ENCODE data around the gene RARRES2.
"Not testable (repeated sequence)": the region's sequence is repeated elsewhere in the genome, so short reads cannot be mapped to it uniquely, and the experiment has no call there.

The RARRES2 gene

DNA sequence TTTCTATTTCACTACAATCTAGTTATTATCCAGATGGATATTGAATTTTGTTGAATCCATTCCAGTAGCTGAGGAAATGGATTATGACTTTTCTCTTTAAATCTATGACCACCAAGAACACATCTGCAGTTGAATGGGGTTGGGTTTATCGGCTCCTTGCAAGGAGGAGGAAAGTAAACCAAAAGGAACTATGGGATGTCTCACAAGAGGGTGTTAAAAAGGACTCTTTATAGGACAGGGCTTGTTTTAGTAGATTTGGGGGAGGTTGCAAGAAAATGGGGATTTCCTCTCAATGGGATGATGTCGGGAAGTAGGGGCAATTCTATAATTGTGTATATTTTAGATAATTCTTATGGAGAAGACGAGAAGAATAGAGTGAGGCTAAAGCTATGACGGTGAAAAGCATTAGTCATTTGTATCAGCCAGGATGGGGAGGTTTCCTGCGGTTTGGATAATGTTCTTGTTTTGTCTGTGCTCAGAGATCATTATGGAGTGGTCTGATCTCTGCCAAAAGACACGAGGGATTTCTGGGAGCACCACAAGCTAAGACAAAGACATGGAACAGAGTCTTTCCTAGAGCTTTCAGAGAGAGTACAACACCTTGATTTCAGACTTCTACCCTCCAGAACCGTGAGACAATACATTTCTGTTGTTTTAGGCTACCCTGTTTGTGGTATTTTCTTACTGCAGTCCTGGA, 23.5 kb downstream of the RARRES2 start:
- Histone ChIP-seq H3K4me1 (ENCODE audit: control insufficient read depth, low read length) (peaks cover 13% of the 10 kb centered on the region), H3K27ac (ENCODE audit: low read depth, low read length) (no peak overlapping the region), H3K9me2 (replicated peaks; ENCODE audit: control insufficient read depth, low read length) (no peaks in the 10 kb centered on the region), H4K20me1 (ENCODE audit: control insufficient read depth, insufficient read depth, low read depth, low read length) (no peaks in the 10 kb centered on the region), H3K9me3 (ENCODE audit: control insufficient read depth, insufficient read depth, low read length) (no peaks in the 10 kb centered on the region), H3K4me2 (ENCODE audit: low read length) (no peak overlapping the region), H3F3A (ENCODE audit: control insufficient read depth, insufficient read depth) (no peaks in the 10 kb centered on the region), H3K4me3 (ENCODE audit: low read length) (no peak overlapping the region), H3K36me3 (ENCODE audit: control insufficient read depth, low read length) (peaks cover 9% of the 10 kb centered on the region), H3K79me2 (ENCODE audit: control insufficient read depth, low read length) (peaks cover 13% of the 10 kb centered on the region), H3K27me3 (ENCODE audit: control insufficient read depth, low read length) (no peaks in the 10 kb centered on the region)
- TF ChIP-seq, protein P1, sequence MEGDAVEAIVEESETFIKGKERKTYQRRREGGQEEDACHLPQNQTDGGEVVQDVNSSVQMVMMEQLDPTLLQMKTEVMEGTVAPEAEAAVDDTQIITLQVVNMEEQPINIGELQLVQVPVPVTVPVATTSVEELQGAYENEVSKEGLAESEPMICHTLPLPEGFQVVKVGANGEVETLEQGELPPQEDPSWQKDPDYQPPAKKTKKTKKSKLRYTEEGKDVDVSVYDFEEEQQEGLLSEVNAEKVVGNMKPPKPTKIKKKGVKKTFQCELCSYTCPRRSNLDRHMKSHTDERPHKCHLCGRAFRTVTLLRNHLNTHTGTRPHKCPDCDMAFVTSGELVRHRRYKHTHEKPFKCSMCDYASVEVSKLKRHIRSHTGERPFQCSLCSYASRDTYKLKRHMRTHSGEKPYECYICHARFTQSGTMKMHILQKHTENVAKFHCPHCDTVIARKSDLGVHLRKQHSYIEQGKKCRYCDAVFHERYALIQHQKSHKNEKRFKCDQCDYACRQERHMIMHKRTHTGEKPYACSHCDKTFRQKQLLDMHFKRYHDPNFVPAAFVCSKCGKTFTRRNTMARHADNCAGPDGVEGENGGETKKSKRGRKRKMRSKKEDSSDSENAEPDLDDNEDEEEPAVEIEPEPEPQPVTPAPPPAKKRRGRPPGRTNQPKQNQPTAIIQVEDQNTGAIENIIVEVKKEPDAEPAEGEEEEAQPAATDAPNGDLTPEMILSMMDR (IDR thresholded peaks at IDR 0.05; ENCODE audit: low read depth, low read length, poor library complexity, severe bottlenecking): no peak
- TF ChIP-seq EZH2phosphoT487 (IDR thresholded peaks at IDR 0.05; ENCODE audit: borderline replicate concordance, low read length): no peak

DNA sequence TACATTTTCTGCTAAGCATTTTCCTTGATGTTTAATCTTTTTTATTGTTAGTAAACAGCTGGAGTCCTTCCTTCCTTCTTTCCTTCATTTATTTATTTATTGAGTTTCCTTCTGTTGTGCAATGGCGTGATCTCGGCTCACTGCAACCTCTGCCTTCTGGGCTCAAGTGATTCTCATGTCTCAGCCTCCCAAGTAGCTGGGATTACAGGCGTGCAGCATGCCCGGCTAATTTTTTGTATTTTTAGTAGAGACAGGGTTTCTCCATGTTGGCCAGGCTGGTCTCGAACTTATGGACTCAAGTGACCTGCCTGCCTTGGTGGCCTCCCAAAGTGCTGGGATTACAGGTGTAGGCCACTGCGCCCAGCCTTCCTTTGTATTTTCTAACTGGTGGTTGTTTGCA, 24.4 kb downstream of the RARRES2 start:
- H3K79me2 ChIP-seq (ENCODE audit: control insufficient read depth, low read length); H3K36me3 ChIP-seq (ENCODE audit: control insufficient read depth, low read length); H4K20me1 ChIP-seq (ENCODE audit: control insufficient read depth, insufficient read depth, low read depth, low read length); H3K4me3 ChIP-seq (ENCODE audit: low read length); H3K4me1 ChIP-seq (ENCODE audit: control insufficient read depth, low read length); H3F3A ChIP-seq (ENCODE audit: control insufficient read depth, insufficient read depth); H3K9me2 ChIP-seq (replicated peaks; ENCODE audit: control insufficient read depth, low read length); H3K27ac ChIP-seq (ENCODE audit: low read depth, low read length); H3K27me3 ChIP-seq (ENCODE audit: control insufficient read depth, low read length); H3K9me3 ChIP-seq (ENCODE audit: control insufficient read depth, insufficient read depth, low read length); H3K4me2 ChIP-seq (ENCODE audit: low read length): not testable (repeated sequence)

DNA sequence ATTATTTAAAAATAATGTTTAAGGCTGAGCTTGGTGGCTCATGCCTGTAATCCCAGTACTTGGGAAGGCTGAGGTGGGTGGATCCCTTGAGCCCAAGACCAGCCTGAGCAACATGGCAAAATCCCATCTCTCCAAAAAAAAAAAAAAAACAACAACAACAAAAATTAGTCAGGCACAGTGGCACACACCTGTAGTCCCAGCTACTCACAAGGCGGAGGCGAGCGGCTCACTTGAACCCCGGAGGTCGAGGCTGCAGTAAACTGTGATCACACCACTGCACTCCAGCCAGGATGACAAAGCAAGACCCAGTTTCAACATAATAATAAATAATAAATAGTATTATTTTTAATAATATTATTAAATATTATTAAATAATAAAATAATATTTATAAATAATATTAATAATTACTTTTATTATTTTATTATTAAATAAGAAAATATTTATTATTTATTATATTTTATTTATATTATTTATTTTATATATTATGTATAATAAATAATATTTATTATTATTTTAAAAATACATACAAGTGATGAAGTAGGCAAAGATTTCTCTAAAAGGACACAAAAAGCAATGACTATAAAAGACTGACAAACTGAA, 26.7 kb downstream of the RARRES2 start:
- no peak overlapping the region for H3K27ac ChIP-seq (ENCODE audit: low read depth, low read length)
- no peaks in the 10 kb centered on the region for H4K20me1 ChIP-seq (ENCODE audit: control insufficient read depth, insufficient read depth, low read depth, low read length)
- H3K27me3 ChIP-seq (ENCODE audit: control insufficient read depth, low read length): no peaks in the 10 kb centered on the region
- H3K9me2 ChIP-seq (replicated peaks; ENCODE audit: control insufficient read depth, low read length): no peaks in the 10 kb centered on the region
- H3K4me1 ChIP-seq (ENCODE audit: control insufficient read depth, low read length): no peaks in the 10 kb centered on the region
- no peaks in the 10 kb centered on the region for H3K9me3 ChIP-seq (ENCODE audit: control insufficient read depth, insufficient read depth, low read length)
- no peaks in the 10 kb centered on the region for H3K79me2 ChIP-seq (ENCODE audit: control insufficient read depth, low read length)
- H3K4me3 ChIP-seq (ENCODE audit: low read length): no peak overlapping the region
- no peaks in the 10 kb centered on the region for H3F3A ChIP-seq (ENCODE audit: control insufficient read depth, insufficient read depth)
- no peaks in the 10 kb centered on the region for H3K36me3 ChIP-seq (ENCODE audit: control insufficient read depth, low read length)
- TF ChIP-seq EZH2phosphoT487 (IDR thresholded peaks at IDR 0.05; ENCODE audit: borderline replicate concordance, low read length): no peak
- TF ChIP-seq, protein P1 (IDR thresholded peaks at IDR 0.05; ENCODE audit: low read depth, low read length, poor library complexity, severe bottlenecking): no peak
- H3K4me2 ChIP-seq (ENCODE audit: low read length): no peak overlapping the region

DNA sequence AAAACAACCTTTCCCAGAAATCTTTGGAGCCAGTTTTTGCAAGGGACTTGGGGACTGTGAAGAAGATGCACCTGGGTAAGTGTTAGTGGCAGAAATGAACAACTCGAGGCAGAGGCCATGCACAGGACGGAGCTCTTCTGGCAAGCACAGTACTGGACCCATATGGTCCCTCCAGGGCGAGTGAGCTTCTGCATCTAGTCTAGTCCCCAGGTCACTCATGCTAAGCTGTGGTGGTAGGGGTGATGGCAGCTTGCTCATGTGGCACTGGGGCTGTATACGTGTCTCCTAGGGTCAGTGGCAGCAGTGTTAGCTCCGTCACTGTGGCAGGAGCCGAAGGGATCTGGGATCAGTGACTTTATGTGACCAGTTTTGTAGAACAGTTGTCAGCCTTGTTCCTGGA, 27.6 kb downstream of the RARRES2 start:
- Histone ChIP-seq H3K36me3 (ENCODE audit: control insufficient read depth, low read length) (no peaks in the 10 kb centered on the region), H3K4me3 (ENCODE audit: low read length) (no peak overlapping the region), H3K79me2 (ENCODE audit: control insufficient read depth, low read length) (no peaks in the 10 kb centered on the region), H3K4me2 (ENCODE audit: low read length) (no peak overlapping the region), H3K27me3 (ENCODE audit: control insufficient read depth, low read length) (no peaks in the 10 kb centered on the region), H4K20me1 (ENCODE audit: control insufficient read depth, insufficient read depth, low read depth, low read length) (no peaks in the 10 kb centered on the region), H3K4me1 (ENCODE audit: control insufficient read depth, low read length) (no peaks in the 10 kb centered on the region), H3K9me2 (replicated peaks; ENCODE audit: control insufficient read depth, low read length) (no peaks in the 10 kb centered on the region), H3K27ac (ENCODE audit: low read depth, low read length) (no peak overlapping the region), H3K9me3 (ENCODE audit: control insufficient read depth, insufficient read depth, low read length) (no peaks in the 10 kb centered on the region), H3F3A (ENCODE audit: control insufficient read depth, insufficient read depth) (no peaks in the 10 kb centered on the region)
- no peak for TF ChIP-seq EZH2phosphoT487 (IDR thresholded peaks at IDR 0.05; ENCODE audit: borderline replicate concordance, low read length)
- TF ChIP-seq, protein P1 (IDR thresholded peaks at IDR 0.05; ENCODE audit: low read depth, low read length, poor library complexity, severe bottlenecking): no peak

All from DOHH2 (cell line).